Neural cell (in vitro differentiated cells): Measurements from ENCODE around the gene RSF1. TPM values are rescaled to one million over a fixed set of nuclear protein-coding genes. Genes with fewer than 3 reads are reported as not detected.

Experiments
- H2AFZ ChIP-seq: fragments of 200-600, 300-800 bp; sonication (generic), shearing (Covaris generic); 2 replicates; pipeline ENCODE4 v1.6.0; 2014; ENCODE audit warnings: low read depth, mild to moderate bottlenecking, antibody characterized with exemption, low read length, moderate library complexity
- H3F3A ChIP-seq: fragments of 200-600 bp; shearing (Covaris generic); 2 replicates; pipeline ENCODE4 v1.6.1; 2016; ENCODE audit warnings: mild to moderate bottlenecking, moderate library complexity, mixed read lengths, antibody characterized with exemption, low read length; ENCODE audit not compliant: insufficient read depth, poor library complexity, severe bottlenecking
- H3K27ac ChIP-seq: fragments of 200-600, 300-800 bp; sonication (generic), shearing (Covaris generic); 2 replicates; pipeline ENCODE4 v1.5.1; 2014; ENCODE audit warnings: mild to moderate bottlenecking, low read length, moderate library complexity
- H3K27me3 ChIP-seq: fragments of 300-800, 200-600 bp; sonication (generic), shearing (Covaris generic); 2 replicates; pipeline ENCODE4 v1.6.0; 2014; ENCODE audit warnings: mild to moderate bottlenecking, low read depth, low read length, moderate library complexity; ENCODE audit not compliant: insufficient read depth
- H3K36me3 ChIP-seq: fragments of 300-800, 200-600 bp; sonication (generic), shearing (Covaris generic); 2 replicates; pipeline ENCODE4 v1.5.1; 2014; ENCODE audit warnings: mild to moderate bottlenecking, antibody characterized with exemption, low read length, moderate library complexity; ENCODE audit not compliant: insufficient read depth
- H3K4me2 ChIP-seq: fragments of 300-800, 200-600 bp; sonication (generic), shearing (Covaris generic); 2 replicates; pipeline ENCODE4 v1.6.0; 2014; ENCODE audit warnings: mild to moderate bottlenecking, low read length
- H3K4me3 ChIP-seq: fragments of 300-800, 200-600 bp; sonication (generic), shearing (Covaris generic); 2 replicates; pipeline ENCODE4 v1.5.1; 2014; ENCODE audit warnings: mild to moderate bottlenecking, low read length, moderate library complexity
- H3K79me2 ChIP-seq: fragments of 200-600 bp; shearing (Covaris generic); replicated peaks from 2 replicates; pipeline ENCODE4 v1.6.0; 2014; ENCODE audit warnings: mild to moderate bottlenecking, low read length, moderate library complexity; ENCODE audit not compliant: insufficient read depth
- H3K9ac ChIP-seq: fragments of 300-800, 200-600 bp; sonication (generic), shearing (Covaris generic); 2 replicates; pipeline ENCODE4 v1.6.1; 2016; ENCODE audit warnings: mild to moderate bottlenecking, low read length, mixed read lengths
- H3K9me2 ChIP-seq: fragments of 200-600 bp; shearing (Covaris generic); 2 replicates; pipeline ENCODE4 v1.6.1; 2016; ENCODE audit warnings: mild to moderate bottlenecking, low read length, mixed read lengths; ENCODE audit not compliant: insufficient read depth
- H3K9me3 ChIP-seq: fragments of 200-600, 300-800 bp; sonication (generic), shearing (Covaris generic); 2 replicates; pipeline ENCODE4 v1.6.1; 2016; ENCODE audit warnings: mild to moderate bottlenecking, mixed run types, low read length, moderate library complexity, mixed read lengths
- H4K20me1 ChIP-seq: fragments of 200-600 bp; shearing (Covaris generic); 2 replicates; pipeline ENCODE4 v1.6.1; 2016; ENCODE audit warnings: mild to moderate bottlenecking, mixed run types; ENCODE audit not compliant: insufficient read depth
- CTCF ChIP-seq: fragments of 450-650 bp; IDR thresholded peaks from 2 replicates; pipeline ENCODE4 v1.5.1; 2014; ENCODE audit warnings: antibody characterized with exemption, mild to moderate bottlenecking, moderate library complexity; ENCODE audit not compliant: poor library complexity, severe bottlenecking
- EP300 ChIP-seq: fragments of 450-650 bp; conservative IDR thresholded peaks from 2 replicates; pipeline ENCODE4 v1.6.1; 2014; ENCODE audit warnings: antibody characterized with exemption, mild to moderate bottlenecking, moderate library complexity; ENCODE audit not compliant: poor library complexity, severe bottlenecking
- EZH2 ChIP-seq: fragments of 200-600, 300-800 bp; shearing (Covaris generic), sonication (generic); IDR thresholded peaks from 2 replicates; pipeline ENCODE4 v1.6.1; 2014; ENCODE audit warnings: antibody characterized with exemption, low read length, borderline replicate concordance, mild to moderate bottlenecking; ENCODE audit not compliant: insufficient read depth, poor library complexity, severe bottlenecking
- MXI1 ChIP-seq: fragments of 450-650 bp; conservative IDR thresholded peaks from 2 replicates; pipeline ENCODE4 v1.6.1; 2014; ENCODE audit warnings: antibody characterized with exemption, mild to moderate bottlenecking; ENCODE audit not compliant: poor library complexity, severe bottlenecking
- POLR2AphosphoS5 ChIP-seq: IDR thresholded peaks from 2 replicates; pipeline ENCODE4 v1.6.1; 2012
- RAD21 ChIP-seq: fragments of 450-650 bp; conservative IDR thresholded peaks from 2 replicates; pipeline ENCODE4 v1.6.1; 2014; ENCODE audit warnings: antibody characterized with exemption, mild to moderate bottlenecking, moderate library complexity
- REST ChIP-seq: IDR thresholded peaks from 2 replicates; pipeline ENCODE4 v1.6.1; 2012; ENCODE audit warnings: borderline replicate concordance
- SMC3 ChIP-seq: fragments of 450-650 bp; conservative IDR thresholded peaks from 2 replicates; pipeline ENCODE4 v1.6.1; 2014; ENCODE audit warnings: antibody characterized with exemption, mild to moderate bottlenecking, moderate library complexity; ENCODE audit not compliant: poor library complexity
- TAF1 ChIP-seq: IDR thresholded peaks from 2 replicates; pipeline ENCODE4 v1.6.1; 2012; ENCODE audit warnings: low read depth
- polyA plus RNA-seq: library from polyadenylated mRNA; depleted of rRNA; stranded (reverse); fragments of >200 nt; gene quantifications from 2 replicates; pipeline ENCODE4 v1.2.3, GENCODE V29; 2014

Gene RSF1
- polyA plus RNA-seq, 1 donor from 2014 or later, result 19.1 TPM

GRCh38 chr11:77698896-77699295 lies 121.6 kb downstream of the RSF1 start:
- Histone ChIP-seq H3K9ac (no peak overlapping the region), H3K9me3 (no peaks in the 10 kb centered on the region), H3F3A (no peaks in the 10 kb centered on the region), H3K9me2 (no peaks in the 10 kb centered on the region), H3K27me3 (no peaks in the 10 kb centered on the region), H3K36me3 (peaks cover 17% of the 10 kb centered on the region), H4K20me1 (no peaks in the 10 kb centered on the region), H3K79me2 (no peaks in the 10 kb centered on the region), H3K4me2 (no peak overlapping the region), H2AFZ (no peak overlapping the region), H3K4me3 (no peak overlapping the region), H3K27ac (no peak overlapping the region)
- no peak for TF ChIP-seq EP300
- TF ChIP-seq REST, result no peak
- TF ChIP-seq CTCF, result no peak
- TF ChIP-seq RAD21, result no peak
- TF ChIP-seq POLR2AphosphoS5, result no peak
- TF ChIP-seq MXI1, result no peak
- TF ChIP-seq EZH2, result no peak
- no peak for TF ChIP-seq SMC3
- no peak for TF ChIP-seq TAF1

- Histone ChIP-seq H3K36me3 (peaks cover 17% of the 10 kb centered on the region), H3K79me2 (no peaks in the 10 kb centered on the region), H3K27me3 (no peaks in the 10 kb centered on the region), H2AFZ (no peak overlapping the region), H3K4me3 (no peak overlapping the region), H4K20me1 (no peaks in the 10 kb centered on the region), H3F3A (no peaks in the 10 kb centered on the region), H3K9me3 (no peaks in the 10 kb centered on the region), H3K27ac (no peak overlapping the region), H3K9ac (no peak overlapping the region), H3K4me2 (no peak overlapping the region), H3K9me2 (no peaks in the 10 kb centered on the region)
- no peak for TF ChIP-seq POLR2AphosphoS5
- TF ChIP-seq RAD21, result no peak
- no peak for TF ChIP-seq MXI1
- TF ChIP-seq REST, result no peak
- TF ChIP-seq TAF1, result no peak
- TF ChIP-seq EZH2, result no peak
- no peak for TF ChIP-seq SMC3
- TF ChIP-seq CTCF, result no peak
- no peak for TF ChIP-seq EP300
These were observed 122.7 kb downstream of the RSF1 start for GRCh38 chr11:77697865-77698264.
